Measurements from ENCODE around the gene RNASEH1. TPM values are rescaled to one million over a fixed set of nuclear protein-coding genes. Genes with fewer than 3 reads are reported as not detected.
"Not testable (repeated sequence)": the region's sequence is repeated elsewhere in the genome, so short reads cannot be mapped to it uniquely, and the experiment has no call there.

The RNASEH1 gene
- total and polyA plus RNA-seq, 4 donors, result 10.2 to 18.7 (median 12.9) TPM

DNA sequence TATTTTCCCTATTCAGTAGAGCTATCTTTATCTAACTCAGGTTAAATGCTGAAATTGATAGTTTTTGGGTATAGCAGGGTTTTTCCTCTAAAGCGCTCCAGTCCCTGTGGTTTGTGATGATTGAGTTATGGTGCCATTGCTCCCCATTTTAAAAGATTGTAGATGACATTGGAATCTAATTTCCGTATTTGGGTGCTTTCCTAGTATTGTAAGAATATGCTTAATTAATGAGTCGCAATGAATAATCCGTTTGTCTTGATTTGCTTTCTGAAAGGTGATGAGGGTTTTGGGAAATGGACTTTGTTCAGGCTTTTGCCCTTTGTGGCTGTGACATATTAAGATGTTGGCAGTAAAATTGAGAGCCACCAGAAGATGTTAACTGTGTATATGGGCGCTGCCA is 20.9 kb upstream of the RNASEH1 start:
- Histone ChIP-seq H3K36me3 (ENCODE audit: control insufficient read depth in 4 of 4, insufficient read depth in 3 of 4, low read depth in 1 of 4, low read length in 3 of 4) (peaks cover 10 to 57% (median 46%) of the 10 kb centered on the region in 4 donors), H3K9me3 (ENCODE audit: control insufficient read depth in 4 of 4, low read length in 3 of 4) (no peaks in the 10 kb centered on the region), H3K9ac (ENCODE audit: low read depth in 1 of 2, low read length in 2 of 2) (peak overlapping the region in 1 of 2 donors; percentile 36), H3K4me1 (ENCODE audit: control insufficient read depth in 4 of 4, insufficient read depth in 4 of 4, low read length in 3 of 4) (peaks cover 8 to 40% (median 33%) of the 10 kb centered on the region in 4 donors), H3K4me3 (ENCODE audit: low read depth in 1 of 3, low read length in 3 of 3) (no peak overlapping the region), H3K27ac (ENCODE audit: low read depth in 1 of 2, low read length in 2 of 2) (no peak overlapping the region), H3K27me3 (ENCODE audit: control insufficient read depth in 4 of 4, insufficient read depth in 4 of 4, low read length in 3 of 4) (no peaks in the 10 kb centered on the region)
- no peak for DNase-seq (ENCODE audit: low spot score)
- 78% methylated on average over 5 of the region's 5 CpGs for WGBS
- TF ChIP-seq FOXA2 (IDR thresholded peaks at IDR 0.05) (no peak), FOXA1 (IDR thresholded peaks at IDR 0.05) (no peak), HNF4A (conservative IDR thresholded peaks at IDR 0.05) (peak in 1 of 2 donors; percentile 28)

DNA sequence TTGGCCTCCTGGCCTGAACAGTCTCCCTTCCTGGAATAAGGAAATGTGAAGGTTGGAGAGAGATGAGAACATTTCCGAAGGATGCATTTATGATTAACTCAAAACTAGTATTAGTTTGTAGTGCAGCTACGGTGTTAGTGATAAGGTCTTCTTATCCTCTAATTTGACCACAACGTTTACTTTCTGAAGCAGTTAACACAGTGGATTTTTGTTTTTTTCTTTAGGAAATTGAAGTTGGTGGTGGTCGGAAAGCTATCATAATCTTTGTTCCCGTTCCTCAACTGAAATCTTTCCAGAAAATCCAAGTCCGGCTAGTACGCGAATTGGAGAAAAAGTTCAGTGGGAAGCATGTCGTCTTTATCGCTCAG is 18.1 kb upstream of the RNASEH1 start:
- H3K27me3 ChIP-seq (ENCODE audit: control insufficient read depth in 4 of 4, insufficient read depth in 4 of 4, low read length in 3 of 4); H3K9me3 ChIP-seq (ENCODE audit: control insufficient read depth in 4 of 4, low read length in 3 of 4); DNase-seq (ENCODE audit: low spot score): not testable (repeated sequence)
- H3K36me3 ChIP-seq (ENCODE audit: control insufficient read depth in 4 of 4, insufficient read depth in 3 of 4, low read depth in 1 of 4, low read length in 3 of 4), result peaks cover 4 to 46% (median 37%) of the 10 kb centered on the region in 4 donors
- WGBS, result 61% methylated on average over 10 of the region's 10 CpGs
- H3K4me1 ChIP-seq (ENCODE audit: control insufficient read depth in 4 of 4, insufficient read depth in 4 of 4, low read length in 3 of 4), result peaks cover 8 to 41% (median 36%) of the 10 kb centered on the region in 4 donors
- peak overlapping the region; percentile 69 to 83 for H3K27ac ChIP-seq (ENCODE audit: low read depth in 1 of 2, low read length in 2 of 2)
- H3K9ac ChIP-seq (ENCODE audit: low read depth in 1 of 2, low read length in 2 of 2), result peak overlapping the region; percentile 85 to 96
- H3K4me3 ChIP-seq (ENCODE audit: low read depth in 1 of 3, low read length in 3 of 3), result peak overlapping the region; percentile 84 to 91 (median 85)

DNA sequence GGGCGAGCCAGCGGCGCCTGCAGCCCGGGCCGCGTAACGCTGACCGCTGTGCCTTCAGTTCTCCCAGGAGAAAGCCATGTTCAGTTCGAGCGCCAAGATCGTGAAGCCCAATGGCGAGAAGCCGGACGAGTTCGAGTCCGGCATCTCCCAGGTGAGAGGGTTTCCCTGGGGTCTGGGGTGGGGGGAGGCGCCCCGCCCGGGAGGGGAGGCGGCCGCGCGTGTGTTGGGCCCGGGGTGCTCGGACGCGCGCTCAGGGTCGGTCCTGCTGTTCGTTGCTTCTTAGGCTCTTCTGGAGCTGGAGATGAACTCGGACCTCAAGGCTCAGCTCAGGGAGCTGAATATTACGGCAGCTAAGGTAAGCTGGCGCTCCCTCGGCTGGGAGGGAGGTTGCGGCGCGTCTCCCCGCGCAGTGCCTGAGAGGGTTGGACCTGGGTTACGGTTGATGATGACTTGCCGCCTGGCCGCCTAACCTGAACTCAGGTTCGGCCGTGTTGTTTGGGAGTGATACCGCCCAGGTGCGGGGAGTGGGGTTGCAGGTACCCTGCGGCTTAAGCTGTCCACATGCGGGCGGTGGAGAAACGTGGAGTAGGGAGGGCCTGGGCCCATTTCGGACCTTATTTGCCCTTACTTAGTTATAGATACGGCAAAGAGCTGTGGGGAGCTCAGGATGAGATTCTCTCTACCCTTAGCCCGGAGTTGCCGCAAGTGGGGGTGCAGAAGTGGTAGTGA is 17.6 kb upstream of the RNASEH1 start:
- 1% methylated on average over 54 of the region's 54 CpGs for WGBS
- H3K27ac ChIP-seq (ENCODE audit: low read depth in 1 of 2, low read length in 2 of 2), result peak overlapping the region; percentile 69 to 83
- peak overlapping the region; percentile 85 to 96 for H3K9ac ChIP-seq (ENCODE audit: low read depth in 1 of 2, low read length in 2 of 2)
- H3K27me3 ChIP-seq (ENCODE audit: control insufficient read depth in 4 of 4, insufficient read depth in 4 of 4, low read length in 3 of 4), result no peaks in the 10 kb centered on the region
- no peak for DNase-seq (ENCODE audit: low spot score)
- TF ChIP-seq FOXA1 (IDR thresholded peaks at IDR 0.05), result no peak
- TF ChIP-seq HNF4A (conservative IDR thresholded peaks at IDR 0.05), result no peak
- no peak for TF ChIP-seq TAF1 (conservative IDR thresholded peaks at IDR 0.05)
- TF ChIP-seq, protein P1, sequence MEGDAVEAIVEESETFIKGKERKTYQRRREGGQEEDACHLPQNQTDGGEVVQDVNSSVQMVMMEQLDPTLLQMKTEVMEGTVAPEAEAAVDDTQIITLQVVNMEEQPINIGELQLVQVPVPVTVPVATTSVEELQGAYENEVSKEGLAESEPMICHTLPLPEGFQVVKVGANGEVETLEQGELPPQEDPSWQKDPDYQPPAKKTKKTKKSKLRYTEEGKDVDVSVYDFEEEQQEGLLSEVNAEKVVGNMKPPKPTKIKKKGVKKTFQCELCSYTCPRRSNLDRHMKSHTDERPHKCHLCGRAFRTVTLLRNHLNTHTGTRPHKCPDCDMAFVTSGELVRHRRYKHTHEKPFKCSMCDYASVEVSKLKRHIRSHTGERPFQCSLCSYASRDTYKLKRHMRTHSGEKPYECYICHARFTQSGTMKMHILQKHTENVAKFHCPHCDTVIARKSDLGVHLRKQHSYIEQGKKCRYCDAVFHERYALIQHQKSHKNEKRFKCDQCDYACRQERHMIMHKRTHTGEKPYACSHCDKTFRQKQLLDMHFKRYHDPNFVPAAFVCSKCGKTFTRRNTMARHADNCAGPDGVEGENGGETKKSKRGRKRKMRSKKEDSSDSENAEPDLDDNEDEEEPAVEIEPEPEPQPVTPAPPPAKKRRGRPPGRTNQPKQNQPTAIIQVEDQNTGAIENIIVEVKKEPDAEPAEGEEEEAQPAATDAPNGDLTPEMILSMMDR (IDR thresholded peaks at IDR 0.05; ENCODE audit: low read depth, low read length, missing input control), result no peak
- no peak for TF ChIP-seq SP1 (IDR thresholded peaks at IDR 0.05)
- no peak for TF ChIP-seq HNF4G (IDR thresholded peaks at IDR 0.05)
- no peak for TF ChIP-seq JUND (IDR thresholded peaks at IDR 0.05)
- TF ChIP-seq RXRA (IDR thresholded peaks at IDR 0.05), result no peak
- TF ChIP-seq, protein P2, sequence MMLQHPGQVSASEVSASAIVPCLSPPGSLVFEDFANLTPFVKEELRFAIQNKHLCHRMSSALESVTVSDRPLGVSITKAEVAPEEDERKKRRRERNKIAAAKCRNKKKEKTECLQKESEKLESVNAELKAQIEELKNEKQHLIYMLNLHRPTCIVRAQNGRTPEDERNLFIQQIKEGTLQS (IDR thresholded peaks at IDR 0.05), result no peak
- TF ChIP-seq YY1 (IDR thresholded peaks at IDR 0.05), result no peak
- TF ChIP-seq, protein P3, sequence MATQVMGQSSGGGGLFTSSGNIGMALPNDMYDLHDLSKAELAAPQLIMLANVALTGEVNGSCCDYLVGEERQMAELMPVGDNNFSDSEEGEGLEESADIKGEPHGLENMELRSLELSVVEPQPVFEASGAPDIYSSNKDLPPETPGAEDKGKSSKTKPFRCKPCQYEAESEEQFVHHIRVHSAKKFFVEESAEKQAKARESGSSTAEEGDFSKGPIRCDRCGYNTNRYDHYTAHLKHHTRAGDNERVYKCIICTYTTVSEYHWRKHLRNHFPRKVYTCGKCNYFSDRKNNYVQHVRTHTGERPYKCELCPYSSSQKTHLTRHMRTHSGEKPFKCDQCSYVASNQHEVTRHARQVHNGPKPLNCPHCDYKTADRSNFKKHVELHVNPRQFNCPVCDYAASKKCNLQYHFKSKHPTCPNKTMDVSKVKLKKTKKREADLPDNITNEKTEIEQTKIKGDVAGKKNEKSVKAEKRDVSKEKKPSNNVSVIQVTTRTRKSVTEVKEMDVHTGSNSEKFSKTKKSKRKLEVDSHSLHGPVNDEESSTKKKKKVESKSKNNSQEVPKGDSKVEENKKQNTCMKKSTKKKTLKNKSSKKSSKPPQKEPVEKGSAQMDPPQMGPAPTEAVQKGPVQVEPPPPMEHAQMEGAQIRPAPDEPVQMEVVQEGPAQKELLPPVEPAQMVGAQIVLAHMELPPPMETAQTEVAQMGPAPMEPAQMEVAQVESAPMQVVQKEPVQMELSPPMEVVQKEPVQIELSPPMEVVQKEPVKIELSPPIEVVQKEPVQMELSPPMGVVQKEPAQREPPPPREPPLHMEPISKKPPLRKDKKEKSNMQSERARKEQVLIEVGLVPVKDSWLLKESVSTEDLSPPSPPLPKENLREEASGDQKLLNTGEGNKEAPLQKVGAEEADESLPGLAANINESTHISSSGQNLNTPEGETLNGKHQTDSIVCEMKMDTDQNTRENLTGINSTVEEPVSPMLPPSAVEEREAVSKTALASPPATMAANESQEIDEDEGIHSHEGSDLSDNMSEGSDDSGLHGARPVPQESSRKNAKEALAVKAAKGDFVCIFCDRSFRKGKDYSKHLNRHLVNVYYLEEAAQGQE (IDR thresholded peaks at IDR 0.05), result no peak
- TF ChIP-seq, protein P4, sequence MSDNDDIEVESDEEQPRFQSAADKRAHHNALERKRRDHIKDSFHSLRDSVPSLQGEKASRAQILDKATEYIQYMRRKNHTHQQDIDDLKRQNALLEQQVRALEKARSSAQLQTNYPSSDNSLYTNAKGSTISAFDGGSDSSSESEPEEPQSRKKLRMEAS (IDR thresholded peaks at IDR 0.05), result no peak
- TF ChIP-seq, protein P5, sequence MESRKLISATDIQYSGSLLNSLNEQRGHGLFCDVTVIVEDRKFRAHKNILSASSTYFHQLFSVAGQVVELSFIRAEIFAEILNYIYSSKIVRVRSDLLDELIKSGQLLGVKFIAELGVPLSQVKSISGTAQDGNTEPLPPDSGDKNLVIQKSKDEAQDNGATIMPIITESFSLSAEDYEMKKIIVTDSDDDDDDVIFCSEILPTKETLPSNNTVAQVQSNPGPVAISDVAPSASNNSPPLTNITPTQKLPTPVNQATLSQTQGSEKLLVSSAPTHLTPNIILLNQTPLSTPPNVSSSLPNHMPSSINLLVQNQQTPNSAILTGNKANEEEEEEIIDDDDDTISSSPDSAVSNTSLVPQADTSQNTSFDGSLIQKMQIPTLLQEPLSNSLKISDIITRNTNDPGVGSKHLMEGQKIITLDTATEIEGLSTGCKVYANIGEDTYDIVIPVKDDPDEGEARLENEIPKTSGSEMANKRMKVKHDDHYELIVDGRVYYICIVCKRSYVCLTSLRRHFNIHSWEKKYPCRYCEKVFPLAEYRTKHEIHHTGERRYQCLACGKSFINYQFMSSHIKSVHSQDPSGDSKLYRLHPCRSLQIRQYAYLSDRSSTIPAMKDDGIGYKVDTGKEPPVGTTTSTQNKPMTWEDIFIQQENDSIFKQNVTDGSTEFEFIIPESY (IDR thresholded peaks at IDR 0.05), result no peak
- no peak for TF ChIP-seq RAD21 (IDR thresholded peaks at IDR 0.05)
- no peak for TF ChIP-seq FOXA2 (IDR thresholded peaks at IDR 0.05)
- peak overlapping the region; percentile 84 to 91 (median 85) for H3K4me3 ChIP-seq (ENCODE audit: low read depth in 1 of 3, low read length in 3 of 3)
- peaks cover 8 to 41% (median 36%) of the 10 kb centered on the region in 4 donors for H3K4me1 ChIP-seq (ENCODE audit: control insufficient read depth in 4 of 4, insufficient read depth in 4 of 4, low read length in 3 of 4)
- H3K36me3 ChIP-seq (ENCODE audit: control insufficient read depth in 4 of 4, insufficient read depth in 3 of 4, low read depth in 1 of 4, low read length in 3 of 4), result peaks cover 4 to 40% (median 31%) of the 10 kb centered on the region in 4 donors
- H3K9me3 ChIP-seq (ENCODE audit: control insufficient read depth in 4 of 4, low read length in 3 of 4), result no peaks in the 10 kb centered on the region
